ENCODE results near the gene GOLGA2. TPM values are rescaled to one million over a fixed set of nuclear protein-coding genes. Genes with fewer than 3 reads are reported as not detected.

The GOLGA2 gene
- total RNA-seq, 1 donor from 2014 or later: 54.8 TPM

DNA sequence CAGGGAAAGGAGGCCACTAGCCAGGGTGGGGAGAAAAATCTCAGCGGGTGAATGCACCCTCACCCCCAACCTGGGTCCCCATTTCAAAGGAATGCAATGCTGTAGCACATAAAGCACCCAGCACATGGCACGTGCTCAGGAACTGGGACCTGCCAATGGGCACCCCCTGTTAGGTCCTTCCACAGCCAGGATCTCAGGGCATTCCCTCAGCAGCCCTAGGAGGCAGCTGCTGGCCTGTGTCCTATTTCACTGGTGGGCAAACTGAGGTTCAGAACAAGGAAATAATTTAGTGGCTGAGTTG is 63.9 kb downstream of the GOLGA2 start:
- TF ChIP-seq, protein P1, sequence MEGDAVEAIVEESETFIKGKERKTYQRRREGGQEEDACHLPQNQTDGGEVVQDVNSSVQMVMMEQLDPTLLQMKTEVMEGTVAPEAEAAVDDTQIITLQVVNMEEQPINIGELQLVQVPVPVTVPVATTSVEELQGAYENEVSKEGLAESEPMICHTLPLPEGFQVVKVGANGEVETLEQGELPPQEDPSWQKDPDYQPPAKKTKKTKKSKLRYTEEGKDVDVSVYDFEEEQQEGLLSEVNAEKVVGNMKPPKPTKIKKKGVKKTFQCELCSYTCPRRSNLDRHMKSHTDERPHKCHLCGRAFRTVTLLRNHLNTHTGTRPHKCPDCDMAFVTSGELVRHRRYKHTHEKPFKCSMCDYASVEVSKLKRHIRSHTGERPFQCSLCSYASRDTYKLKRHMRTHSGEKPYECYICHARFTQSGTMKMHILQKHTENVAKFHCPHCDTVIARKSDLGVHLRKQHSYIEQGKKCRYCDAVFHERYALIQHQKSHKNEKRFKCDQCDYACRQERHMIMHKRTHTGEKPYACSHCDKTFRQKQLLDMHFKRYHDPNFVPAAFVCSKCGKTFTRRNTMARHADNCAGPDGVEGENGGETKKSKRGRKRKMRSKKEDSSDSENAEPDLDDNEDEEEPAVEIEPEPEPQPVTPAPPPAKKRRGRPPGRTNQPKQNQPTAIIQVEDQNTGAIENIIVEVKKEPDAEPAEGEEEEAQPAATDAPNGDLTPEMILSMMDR (IDR thresholded peaks at IDR 0.05; ENCODE audit: insufficient read depth, low read length, severe bottlenecking): no peak
- FAIRE-seq (no peak), DNase-seq (ENCODE audit: low read depth) (no peak)

GRCh38 chr9:128211186-128211980 is 64.4 kb downstream of the GOLGA2 start:
- DNase-seq (ENCODE audit: low read depth): no peak
- TF ChIP-seq, protein P1 (IDR thresholded peaks at IDR 0.05; ENCODE audit: insufficient read depth, low read length, severe bottlenecking): no peak

More for the DNA sequence above, 63.9 kb downstream of the GOLGA2 start:
- Histone ChIP-seq H3K4me3 (ENCODE audit: low read depth, low read length) (no peak overlapping the region), H3K36me3 (ENCODE audit: control insufficient read depth, insufficient read depth, low read length) (no peaks in the 10 kb centered on the region), H3K27me3 (ENCODE audit: control insufficient read depth, insufficient read depth, low read length) (no peaks in the 10 kb centered on the region)

DNA sequence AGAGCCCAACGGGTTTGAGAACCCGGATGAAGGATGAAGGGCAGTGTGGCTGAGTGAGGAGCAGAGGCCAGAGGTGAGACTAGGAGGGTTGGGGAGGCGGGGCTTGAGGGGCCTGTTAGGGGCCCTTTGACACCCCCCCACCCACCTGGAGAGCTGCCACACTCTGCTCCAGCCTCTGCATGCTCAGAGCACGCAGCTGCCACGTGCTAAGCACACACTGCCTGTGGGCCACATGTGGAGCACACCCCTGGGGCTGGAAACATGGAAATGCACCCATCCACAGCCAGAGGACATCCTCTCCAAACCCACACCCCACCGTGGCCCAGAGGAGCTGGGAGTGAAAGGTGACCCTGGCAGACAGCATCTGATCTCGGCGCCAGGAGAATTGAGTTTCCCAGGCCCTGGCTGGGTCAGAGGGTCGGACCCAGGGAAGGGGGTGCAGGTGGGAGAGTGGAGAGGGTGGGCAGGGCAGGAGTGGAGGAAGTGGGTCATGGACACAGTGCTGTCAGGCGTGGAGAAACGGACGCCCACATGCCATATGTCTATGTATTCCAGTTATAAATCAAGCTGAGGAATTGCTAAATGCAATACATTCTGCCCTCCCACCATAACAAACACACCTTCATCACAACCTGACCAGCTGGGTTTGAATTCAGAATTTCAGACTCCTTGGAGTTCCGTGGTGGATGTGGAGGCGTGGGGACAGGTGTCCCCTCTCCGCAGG is 66.7 kb downstream of the GOLGA2 start:
- H3K36me3 ChIP-seq (ENCODE audit: control insufficient read depth, insufficient read depth, low read length): no peaks in the 10 kb centered on the region
- FAIRE-seq: no peak
- no peak for DNase-seq (ENCODE audit: low read depth)
- peaks cover 2% of the 10 kb centered on the region for H3K27me3 ChIP-seq (ENCODE audit: control insufficient read depth, insufficient read depth, low read length)
- TF ChIP-seq, protein P1 (IDR thresholded peaks at IDR 0.05; ENCODE audit: insufficient read depth, low read length, severe bottlenecking): no peak
- no peak overlapping the region for H3K4me3 ChIP-seq (ENCODE audit: low read depth, low read length)

More at GRCh38 chr9:128211186-128211980, 64.4 kb downstream of the GOLGA2 start:
- no peak overlapping the region for H3K4me3 ChIP-seq (ENCODE audit: low read depth, low read length)
- no peaks in the 10 kb centered on the region for H3K27me3 ChIP-seq (ENCODE audit: control insufficient read depth, insufficient read depth, low read length)
- no peak for FAIRE-seq
- no peaks in the 10 kb centered on the region for H3K36me3 ChIP-seq (ENCODE audit: control insufficient read depth, insufficient read depth, low read length)

DNA sequence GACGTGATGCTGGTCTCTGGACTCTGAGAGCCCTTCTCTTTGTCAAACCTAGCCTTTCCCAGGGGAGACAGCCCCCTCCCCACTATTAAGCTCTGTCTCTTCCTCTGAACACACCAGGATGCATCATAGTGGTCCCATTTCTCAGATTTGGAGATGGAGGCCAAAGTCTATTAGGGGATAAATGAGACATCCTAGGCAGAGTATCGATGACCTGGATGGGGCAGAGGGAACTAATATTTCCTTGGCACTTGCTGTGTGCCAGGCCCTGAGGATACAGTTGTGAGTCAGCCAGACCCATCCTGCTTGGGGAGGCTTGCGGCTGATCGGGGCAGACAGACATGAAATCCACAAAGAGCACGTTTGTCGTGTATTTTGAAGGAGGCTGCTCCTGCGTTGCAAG is 67.4 kb downstream of the GOLGA2 start:
- DNase-seq (ENCODE audit: low read depth) (peak; percentile 11), FAIRE-seq (no peak)
- Histone ChIP-seq H3K36me3 (ENCODE audit: control insufficient read depth, insufficient read depth, low read length) (no peaks in the 10 kb centered on the region), H3K4me3 (ENCODE audit: low read depth, low read length) (no peak overlapping the region), H3K27me3 (ENCODE audit: control insufficient read depth, insufficient read depth, low read length) (peaks cover 2% of the 10 kb centered on the region)
- TF ChIP-seq, protein P1 (IDR thresholded peaks at IDR 0.05; ENCODE audit: insufficient read depth, low read length, severe bottlenecking): no peak

- Histone ChIP-seq H3K4me3 (ENCODE audit: low read depth, low read length) (no peak overlapping the region), H3K36me3 (ENCODE audit: control insufficient read depth, insufficient read depth, low read length) (no peaks in the 10 kb centered on the region), H3K27me3 (ENCODE audit: control insufficient read depth, insufficient read depth, low read length) (peaks cover 2% of the 10 kb centered on the region)
- TF ChIP-seq, protein P1 (IDR thresholded peaks at IDR 0.05; ENCODE audit: insufficient read depth, low read length, severe bottlenecking): no peak
- DNase-seq (ENCODE audit: low read depth): no peak
- no peak for FAIRE-seq
Observed at GRCh38 chr9:128206916-128207910, 68.6 kb downstream of the GOLGA2 start.

Data from bronchial epithelial cell (primary cell).